ENCODE data around the gene ZNF277. TPM values are rescaled to one million over a fixed set of nuclear protein-coding genes. Genes with fewer than 3 reads are reported as not detected.

The ZNF277 gene
- total RNA-seq, 1 experiment from 2014 or later: 21.3 TPM

- H3K79me2 ChIP-seq (ENCODE audit: insufficient read depth, low read length): no peaks in the 10 kb centered on the region
- no peak overlapping the region for H3K27ac ChIP-seq (ENCODE audit: low read depth, low read length)
- no peaks in the 10 kb centered on the region for H3K36me3 ChIP-seq (ENCODE audit: control insufficient read depth in 1 of 2, insufficient read depth in 2 of 2, low read length in 2 of 2)
- H3K9ac ChIP-seq (ENCODE audit: low read length): no peak overlapping the region
- ChIA-PET POLR2A (no interaction called here), RAD21 (ENCODE audit: low non-redundant PET in 1 of 2, low total read pairs in 2 of 2, uncharacterized antibody in 2 of 2, unreplicated experiment in 2 of 2) (no interaction called here), CTCF (no interaction called here)
- H3K9me2 ChIP-seq (ENCODE audit: insufficient read depth): no peaks in the 10 kb centered on the region
- no peak overlapping the region for H3K4me3 ChIP-seq (replicated peaks in 1 of 2; ENCODE audit: low read depth in 1 of 2, low read length in 2 of 2)
- DNase-seq (ENCODE audit: low read depth, low spot score) (no peak), ATAC-seq (no peak)
- H4K20me1 ChIP-seq (ENCODE audit: insufficient read depth): no peaks in the 10 kb centered on the region
- BruUV-seq (replicated peaks): no TSS peak
- H3K9me3 ChIP-seq (ENCODE audit: control insufficient read depth in 1 of 2, insufficient read depth in 1 of 2, low read depth in 1 of 2, low read length in 2 of 2): no peaks in the 10 kb centered on the region
- H3K4me1 ChIP-seq (ENCODE audit: control insufficient read depth in 1 of 2, insufficient read depth in 2 of 2, low read length in 2 of 2): no peaks in the 10 kb centered on the region
- H3K4me2 ChIP-seq (ENCODE audit: low read length): no peak overlapping the region
- no peaks in the 10 kb centered on the region for H3K27me3 ChIP-seq (ENCODE audit: insufficient read depth, low read length)
- no peak overlapping the region for H2AFZ ChIP-seq (ENCODE audit: low read depth, low read length, poor library complexity, severe bottlenecking)
- intact Hi-C loops (cut with micrococcal nuclease): no loop called here
- TF ChIP-seq JUND (IDR thresholded peaks at IDR 0.05) (no peak), CTCF (IDR thresholded peaks at IDR 0.05 in 2 of 3, conservative IDR thresholded peaks at IDR 0.05 in 1 of 3; ENCODE audit: borderline replicate concordance in 1 of 3, insufficient read depth in 1 of 3, low read depth in 2 of 3, low read length in 2 of 3) (no peak), ELF1 (IDR thresholded peaks at IDR 0.05; ENCODE audit: borderline replicate concordance, low read depth) (no peak), CEBPB (IDR thresholded peaks at IDR 0.05; ENCODE audit: low read depth) (no peak), EZH2phosphoT487 (IDR thresholded peaks at IDR 0.05; ENCODE audit: borderline replicate concordance) (no peak), EGR1 (IDR thresholded peaks at IDR 0.05; ENCODE audit: low read depth) (no peak), SP1 (IDR thresholded peaks at IDR 0.05; ENCODE audit: low read depth) (no peak), SRF (IDR thresholded peaks at IDR 0.05; ENCODE audit: low read depth) (no peak), POLR2AphosphoS5 (IDR thresholded peaks at IDR 0.05; ENCODE audit: low read depth, low read length) (no peak)
Measured at GRCh38 chr7:112263519-112263918, 57.0 kb downstream of the ZNF277 start.

- BruUV-seq (replicated peaks): no TSS peak
- CTCF ChIA-PET: no interaction called here
- POLR2A ChIA-PET: no interaction called here
Measured at GRCh38 chr7:112266141-112266540, 59.6 kb downstream of the ZNF277 start.

More at GRCh38 chr7:112266141-112266540, 59.6 kb downstream of the ZNF277 start:
- Histone ChIP-seq H3K9ac (ENCODE audit: low read length) (no peak overlapping the region), H3K4me3 (replicated peaks in 1 of 2; ENCODE audit: low read depth in 1 of 2, low read length in 2 of 2) (no peak overlapping the region), H3K9me3 (ENCODE audit: control insufficient read depth in 1 of 2, insufficient read depth in 1 of 2, low read depth in 1 of 2, low read length in 2 of 2) (no peaks in the 10 kb centered on the region), H2AFZ (ENCODE audit: low read depth, low read length, poor library complexity, severe bottlenecking) (no peak overlapping the region), H3K36me3 (ENCODE audit: control insufficient read depth in 1 of 2, insufficient read depth in 2 of 2, low read length in 2 of 2) (no peaks in the 10 kb centered on the region), H3K27ac (ENCODE audit: low read depth, low read length) (no peak overlapping the region), H3K4me1 (ENCODE audit: control insufficient read depth in 1 of 2, insufficient read depth in 2 of 2, low read length in 2 of 2) (no peaks in the 10 kb centered on the region), H4K20me1 (ENCODE audit: insufficient read depth) (no peaks in the 10 kb centered on the region), H3K79me2 (ENCODE audit: insufficient read depth, low read length) (no peaks in the 10 kb centered on the region), H3K27me3 (ENCODE audit: insufficient read depth, low read length) (no peaks in the 10 kb centered on the region), H3K4me2 (ENCODE audit: low read length) (no peak overlapping the region), H3K9me2 (ENCODE audit: insufficient read depth) (no peaks in the 10 kb centered on the region)
- RAD21 ChIA-PET (ENCODE audit: low non-redundant PET in 1 of 2, low total read pairs in 2 of 2, uncharacterized antibody in 2 of 2, unreplicated experiment in 2 of 2): no interaction called here
- intact Hi-C loops (cut with micrococcal nuclease): no loop called here
- DNase-seq (ENCODE audit: low read depth, low spot score): no peak
- TF ChIP-seq RAD21 (IDR thresholded peaks at IDR 0.05; ENCODE audit: low read depth) (no peak), EZH2phosphoT487 (IDR thresholded peaks at IDR 0.05; ENCODE audit: borderline replicate concordance) (no peak), MAX (IDR thresholded peaks at IDR 0.05) (no peak), SRF (IDR thresholded peaks at IDR 0.05; ENCODE audit: low read depth) (no peak), EZH2 (IDR thresholded peaks at IDR 0.05) (no peak), ZFX (IDR thresholded peaks at IDR 0.05) (no peak), POLR2AphosphoS5 (IDR thresholded peaks at IDR 0.05; ENCODE audit: low read depth, low read length) (no peak)
- no peak for ATAC-seq

All from HCT116 (cell line).